Natural killer cell (primary cell): ENCODE data around the gene BPIFA1. TPM values are rescaled to one million over a fixed set of nuclear protein-coding genes. Genes with fewer than 3 reads are reported as not detected.

Experiments used
- ATAC-seq, 3 donors: fragments of 150-1000 bp in 2 of 3; fragments of 200-7000 bp in 1 of 3; cut with Tn5 transposase; 1 replicate in 1 of 3; 2 replicates in 2 of 3; pipeline ENCODE4 v1.10.0; 2021; ENCODE audit warnings: mild to moderate bottlenecking in 2 of 3, moderate library complexity in 2 of 3
- DNase-seq, 2 donors: peaks; one replicate each; pipeline versions ENCODE4 v3.0.0 to v3.0.0-alpha.2; 2013 to 2021; ENCODE audit warnings: mixed read lengths in 1 of 2
- H3K27ac ChIP-seq: one replicate; pipeline ENCODE4 v1.5.1; 2013; ENCODE audit warnings: mild to moderate bottlenecking, low read length
- H3K27me3 ChIP-seq: one replicate; pipeline ENCODE4 v1.6.1; 2013; ENCODE audit warnings: low read length; ENCODE audit not compliant: control insufficient read depth, insufficient read depth
- H3K36me3 ChIP-seq: one replicate; pipeline ENCODE4 v1.6.1; 2013; ENCODE audit warnings: low read length; ENCODE audit not compliant: control insufficient read depth, insufficient read depth
- H3K4me1 ChIP-seq: one replicate; pipeline ENCODE4 v1.6.1; 2013; ENCODE audit warnings: low read length; ENCODE audit not compliant: control insufficient read depth, insufficient read depth
- H3K4me3 ChIP-seq: one replicate; pipeline ENCODE4 v1.5.1; 2013; ENCODE audit warnings: low read length
- H3K9me3 ChIP-seq: one replicate; pipeline ENCODE4 v1.6.1; 2013; ENCODE audit warnings: low read length; ENCODE audit not compliant: control insufficient read depth, insufficient read depth
- H3K27ac Mint-ChIP-seq, 2 donors: one replicate each; pipeline ENCODE4 v1.8.0; 2022; ENCODE audit warnings: mild to moderate bottlenecking in 2 of 2, mixed read lengths in 2 of 2, moderate library complexity in 1 of 2
- H3K27me3 Mint-ChIP-seq, 2 donors: one replicate each; pipeline ENCODE4 v1.8.0; 2022; ENCODE audit warnings: low read depth in 2 of 2, mixed read lengths in 2 of 2
- H3K36me3 Mint-ChIP-seq: one replicate; pipeline ENCODE4 v1.8.0; 2022; ENCODE audit warnings: mixed read lengths
- H3K4me1 Mint-ChIP-seq, 2 donors: one replicate each; pipeline ENCODE4 v1.8.0; 2022; ENCODE audit warnings: mixed read lengths in 2 of 2
- H3K4me3 Mint-ChIP-seq: one replicate; pipeline ENCODE4 v1.8.0; 2022; ENCODE audit warnings: mild to moderate bottlenecking, moderate library complexity, mixed read lengths
- H3K9me3 Mint-ChIP-seq, 2 donors: one replicate each; pipeline ENCODE4 v1.8.0; 2022; ENCODE audit warnings: mixed read lengths in 2 of 2
- CTCF ChIP-seq: fragments of 200-600 bp; IDR thresholded peaks from one replicate; pipeline ENCODE4 v1.8.0; 2022; ENCODE audit warnings: antibody characterized with exemption
- WGBS: methylation state at CpG from one replicate; pipeline ENCODE4 v1.1.7; 2013; ENCODE audit warnings: missing lambda C conversion rate; ENCODE audit not compliant: insufficient coverage; 5-methylcytosine and 5-hydroxymethylcytosine counted together
- intact Hi-C: fragments of 100-400 bp; cut with micrococcal nuclease; formaldehyde crosslinking; loops from one replicate; pipeline ENCODE4 v1.14.2; 2022
- total RNA-seq, 4 donors: library from RNA; stranded (reverse); fragments of 120-200 nt in 1 of 4; gene quantifications; one replicate each; pipeline versions ENCODE4 v1.2.3 to v1.2.4, GENCODE V29; 2013 to 2022

The BPIFA1 gene
- not detected for total RNA-seq
- not detected for total RNA-seq (2013)

GRCh38 chr20:33235696-33236095, at the start of gene BPIFA1:
TSS of gene BPIFA1 (plus strand) at chr20:33235996. CDS start at chr20:33237712, 1,716 bp downstream.
- ATAC-seq (no peak), DNase-seq (no peak)
- H3K27me3 ChIP-seq: no peaks in the 10 kb centered on the region
- Mint-ChIP-seq H3K27ac (no peak within 1 kb of the TSS), H3K27me3 (peaks cover 0 to 6% of the 10 kb centered on the region in 2 donors), H3K9me3 (no peaks in the 10 kb centered on the region), H3K4me1 (peaks cover 4 to 14% of the 10 kb centered on the region in 2 donors), H3K4me3 (no peak within 1 kb of the TSS), H3K36me3 (no peaks in the 10 kb centered on the region)
- WGBS: 82% methylated on average over 3 of the region's 5 CpGs
- H3K36me3 ChIP-seq: no peaks in the 10 kb centered on the region
- intact Hi-C loops: no loop called here
- H3K4me1 ChIP-seq: peaks cover under 1% of the 10 kb centered on the region
- H3K4me3 ChIP-seq: no peak within 1 kb of the TSS
- no peak within 1 kb of the TSS for H3K27ac ChIP-seq
- TF ChIP-seq CTCF: no peak
- no peaks in the 10 kb centered on the region for H3K9me3 ChIP-seq

DNA sequence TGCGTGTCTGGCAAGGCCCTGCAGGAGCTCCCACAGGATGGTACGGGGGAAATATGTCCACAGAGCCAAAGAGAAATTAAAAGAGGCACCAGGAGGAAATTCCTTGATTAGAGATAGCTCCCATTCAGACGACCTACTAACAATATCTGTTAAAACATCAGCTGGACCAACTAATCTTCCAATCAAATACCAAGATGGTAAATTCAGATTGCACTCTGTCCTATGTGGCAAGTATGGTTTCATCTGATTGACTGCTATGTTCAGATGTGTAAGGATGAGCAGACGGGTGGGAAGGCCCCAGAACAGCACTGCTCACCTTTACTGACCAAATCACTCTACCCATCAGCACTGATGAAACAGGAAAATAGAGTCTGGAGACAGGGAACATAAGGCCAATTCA, 48.3 kb upstream of the BPIFA1 start:
- no peak overlapping the region for H3K4me3 ChIP-seq
- H3K27ac ChIP-seq: no peak overlapping the region
- no peaks in the 10 kb centered on the region for H3K4me1 Mint-ChIP-seq
- 77% methylated on average over 3 of the region's 4 CpGs for WGBS
- H3K36me3 ChIP-seq: no peaks in the 10 kb centered on the region
- H3K4me1 ChIP-seq: no peaks in the 10 kb centered on the region
- intact Hi-C loops: no loop called here
- no peaks in the 10 kb centered on the region for H3K9me3 ChIP-seq
- H3K27me3 Mint-ChIP-seq: peaks cover 3 to 17% of the 10 kb centered on the region in 2 donors
- ATAC-seq (no peak), DNase-seq (no peak)
- no peak overlapping the region for H3K27ac Mint-ChIP-seq
- H3K4me3 Mint-ChIP-seq: no peak overlapping the region
- no peaks in the 10 kb centered on the region for H3K27me3 ChIP-seq
- no peaks in the 10 kb centered on the region for H3K9me3 Mint-ChIP-seq
- H3K36me3 Mint-ChIP-seq: no peaks in the 10 kb centered on the region
- no peak for TF ChIP-seq CTCF

- intact Hi-C loops: no loop called here
- H3K36me3 ChIP-seq: no peaks in the 10 kb centered on the region
- no peaks in the 10 kb centered on the region for H3K4me1 ChIP-seq
- no peaks in the 10 kb centered on the region for H3K9me3 ChIP-seq
- Mint-ChIP-seq H3K4me3 (no peak overlapping the region), H3K9me3 (no peaks in the 10 kb centered on the region), H3K4me1 (no peaks in the 10 kb centered on the region), H3K36me3 (no peaks in the 10 kb centered on the region), H3K27ac (no peak overlapping the region), H3K27me3 (peaks cover 3 to 17% of the 10 kb centered on the region in 2 donors)
- no peak for ATAC-seq
- 86% methylated on average over 9 of the region's 9 CpGs for WGBS
- no peak for DNase-seq
- H3K27ac ChIP-seq: no peak overlapping the region
- H3K4me3 ChIP-seq: no peak overlapping the region
- no peak for TF ChIP-seq CTCF
- H3K27me3 ChIP-seq: no peaks in the 10 kb centered on the region
Observed at GRCh38 chr20:33188421-33188820, 47.4 kb upstream of the BPIFA1 start.

DNA sequence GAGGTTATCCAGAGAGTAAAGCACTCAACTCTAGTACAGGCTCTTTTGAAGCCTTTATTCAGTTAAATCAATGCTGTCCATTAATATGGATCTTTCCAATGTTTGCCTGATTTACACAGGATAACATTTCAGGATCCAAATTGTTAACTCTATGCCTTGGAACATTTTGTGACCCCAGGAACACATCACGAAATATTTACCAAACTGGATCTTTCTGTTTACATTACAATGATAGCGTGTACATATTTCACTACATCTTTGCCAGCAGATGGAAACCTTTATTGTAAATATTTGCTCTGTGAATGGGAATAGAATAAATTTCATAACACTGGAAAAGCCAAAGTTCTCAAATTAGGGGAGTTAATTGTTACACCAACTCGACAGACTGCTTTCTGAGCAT, 44.3 kb upstream of the BPIFA1 start:
- no peak for TF ChIP-seq CTCF
- Histone ChIP-seq H3K9me3 (no peaks in the 10 kb centered on the region), H3K27ac (no peak overlapping the region), H3K4me3 (no peak overlapping the region), H3K36me3 (no peaks in the 10 kb centered on the region), H3K4me1 (no peaks in the 10 kb centered on the region), H3K27me3 (no peaks in the 10 kb centered on the region)
- ATAC-seq (no peak), DNase-seq (no peak)
- H3K4me3 Mint-ChIP-seq: no peak overlapping the region
- H3K9me3 Mint-ChIP-seq: no peaks in the 10 kb centered on the region
- H3K4me1 Mint-ChIP-seq: no peaks in the 10 kb centered on the region
- H3K27ac Mint-ChIP-seq: no peak overlapping the region
- peaks cover 3 to 28% of the 10 kb centered on the region in 2 donors for H3K27me3 Mint-ChIP-seq
- WGBS: 48% methylated on average over 2 of the region's 3 CpGs
- H3K36me3 Mint-ChIP-seq: no peaks in the 10 kb centered on the region
- intact Hi-C loops: no loop called here
